Endothelial cell (in vitro differentiated cells): Measurements from ENCODE around the gene ADD3. TPM values are rescaled to one million over a fixed set of nuclear protein-coding genes. Genes with fewer than 3 reads are reported as not detected.

Experiments used
- DNase-seq: peaks from one replicate; pipeline ENCODE4 v3.0.0; 2021; ENCODE audit warnings: low spot score
- H3K27ac Mint-ChIP-seq: one replicate; pipeline ENCODE4 v1.8.0; 2021; ENCODE audit warnings: mixed read lengths, inconsistent platforms; ENCODE audit not compliant: unreplicated experiment
- H3K27me3 Mint-ChIP-seq: one replicate; pipeline ENCODE4 v1.8.0; 2021; ENCODE audit warnings: mild to moderate bottlenecking, moderate library complexity, mixed read lengths, inconsistent platforms; ENCODE audit not compliant: unreplicated experiment
- H3K36me3 Mint-ChIP-seq: one replicate; pipeline ENCODE4 v1.8.0; 2021; ENCODE audit warnings: mild to moderate bottlenecking, low read depth, mixed read lengths, inconsistent platforms; ENCODE audit not compliant: unreplicated experiment
- H3K4me1 Mint-ChIP-seq: one replicate; pipeline ENCODE4 v1.8.0; 2021; ENCODE audit warnings: mild to moderate bottlenecking, mixed read lengths, inconsistent platforms; ENCODE audit not compliant: unreplicated experiment
- H3K4me3 Mint-ChIP-seq: one replicate; pipeline ENCODE4 v1.8.0; 2021; ENCODE audit warnings: mild to moderate bottlenecking, mixed read lengths, inconsistent platforms; ENCODE audit not compliant: unreplicated experiment
- H3K9me3 Mint-ChIP-seq: one replicate; pipeline ENCODE4 v1.8.0; 2021; ENCODE audit warnings: mixed read lengths, inconsistent platforms; ENCODE audit not compliant: unreplicated experiment
- total RNA-seq: library from RNA; stranded (reverse); fragmentation: NEBNext Ultra II Directional; extraction: Animal tissue kit (Norgen Biotek cat#: 25700); gene quantifications from one replicate; pipeline ENCODE4 v1.2.1, GENCODE V29; 2021; ENCODE audit not compliant: unreplicated experiment
- TF ChIP-seq, protein P1 (sequence below): fragments of 200-600 bp; sonication (generic); IDR thresholded peaks from one replicate; pipeline ENCODE4 v1.5.0; 2021; ENCODE audit warnings: antibody characterized with exemption; ENCODE audit not compliant: unreplicated experiment

Gene ADD3
- total RNA-seq, 1 donor from 2014 or later = 125 TPM

DNA sequence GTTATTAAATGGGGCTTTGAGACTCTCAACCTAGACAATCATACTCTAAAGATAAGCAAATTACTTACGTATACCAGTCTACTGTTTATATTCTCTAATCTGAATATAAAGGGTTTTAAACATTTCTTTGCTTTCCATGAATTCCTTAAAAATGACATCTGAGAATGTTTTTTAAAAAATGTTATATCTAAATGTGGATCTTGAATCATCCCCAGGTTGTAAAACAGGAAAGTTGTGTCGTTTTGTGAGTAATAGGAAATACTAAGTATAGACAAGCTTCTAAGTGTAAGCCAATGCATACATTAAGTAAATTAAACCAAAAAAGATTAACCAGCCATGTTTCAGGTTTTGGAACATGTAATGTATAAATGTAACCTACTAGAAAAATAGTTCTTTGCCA lies 26.8 kb downstream of the ADD3 start:
- H3K27ac Mint-ChIP-seq = no peak overlapping the region
- H3K36me3 Mint-ChIP-seq = no peaks in the 10 kb centered on the region
- H3K9me3 Mint-ChIP-seq = no peaks in the 10 kb centered on the region
- H3K4me3 Mint-ChIP-seq = no peak overlapping the region
- no peak for DNase-seq
- TF ChIP-seq, protein P1, sequence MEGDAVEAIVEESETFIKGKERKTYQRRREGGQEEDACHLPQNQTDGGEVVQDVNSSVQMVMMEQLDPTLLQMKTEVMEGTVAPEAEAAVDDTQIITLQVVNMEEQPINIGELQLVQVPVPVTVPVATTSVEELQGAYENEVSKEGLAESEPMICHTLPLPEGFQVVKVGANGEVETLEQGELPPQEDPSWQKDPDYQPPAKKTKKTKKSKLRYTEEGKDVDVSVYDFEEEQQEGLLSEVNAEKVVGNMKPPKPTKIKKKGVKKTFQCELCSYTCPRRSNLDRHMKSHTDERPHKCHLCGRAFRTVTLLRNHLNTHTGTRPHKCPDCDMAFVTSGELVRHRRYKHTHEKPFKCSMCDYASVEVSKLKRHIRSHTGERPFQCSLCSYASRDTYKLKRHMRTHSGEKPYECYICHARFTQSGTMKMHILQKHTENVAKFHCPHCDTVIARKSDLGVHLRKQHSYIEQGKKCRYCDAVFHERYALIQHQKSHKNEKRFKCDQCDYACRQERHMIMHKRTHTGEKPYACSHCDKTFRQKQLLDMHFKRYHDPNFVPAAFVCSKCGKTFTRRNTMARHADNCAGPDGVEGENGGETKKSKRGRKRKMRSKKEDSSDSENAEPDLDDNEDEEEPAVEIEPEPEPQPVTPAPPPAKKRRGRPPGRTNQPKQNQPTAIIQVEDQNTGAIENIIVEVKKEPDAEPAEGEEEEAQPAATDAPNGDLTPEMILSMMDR = no peak
- no peaks in the 10 kb centered on the region for H3K27me3 Mint-ChIP-seq
- peaks cover 17% of the 10 kb centered on the region for H3K4me1 Mint-ChIP-seq

DNA sequence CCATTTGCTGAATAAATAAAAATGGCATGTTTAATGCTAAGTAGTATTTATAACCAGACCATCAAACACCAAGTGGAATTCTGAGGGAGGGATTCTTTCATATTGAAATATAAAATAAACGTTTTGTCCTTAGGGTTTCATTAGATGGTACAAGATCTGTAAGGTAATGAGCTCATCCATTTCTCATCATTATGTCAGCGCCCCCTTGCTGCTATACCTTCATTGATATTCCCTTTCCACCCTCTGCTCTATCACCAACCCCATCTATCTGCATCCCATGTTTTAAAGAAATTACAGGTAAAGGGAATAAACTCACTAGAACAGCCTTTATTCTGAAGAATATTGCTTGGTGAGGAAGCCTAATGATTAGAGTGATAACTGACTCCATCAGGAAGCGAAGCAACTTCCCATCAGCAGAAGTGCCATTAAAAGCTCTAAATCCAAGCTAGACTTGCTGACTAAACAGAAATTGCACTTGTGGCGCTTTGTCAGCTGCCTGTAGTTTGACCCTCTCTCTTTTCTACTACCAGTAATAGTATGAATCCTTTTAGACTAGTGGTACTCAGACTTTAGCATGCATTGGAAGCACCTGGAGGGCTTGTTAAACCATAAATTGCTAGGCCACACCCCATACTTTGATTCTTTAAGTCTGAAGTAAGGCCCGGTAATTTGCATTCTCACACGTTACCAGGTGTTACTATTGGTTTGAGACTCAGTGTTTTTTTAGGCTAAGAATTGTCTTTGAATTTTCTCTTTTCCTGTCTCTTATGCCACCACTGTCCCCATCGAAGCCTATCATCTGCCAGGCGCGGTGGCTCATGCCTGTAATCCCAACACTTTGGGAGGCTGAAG lies 27.5 kb downstream of the ADD3 start:
- H3K4me1 Mint-ChIP-seq = peaks cover 17% of the 10 kb centered on the region
- TF ChIP-seq, protein P1 = no peak
- no peak overlapping the region for H3K27ac Mint-ChIP-seq
- DNase-seq = no peak
- no peak overlapping the region for H3K4me3 Mint-ChIP-seq
- no peaks in the 10 kb centered on the region for H3K36me3 Mint-ChIP-seq
- no peaks in the 10 kb centered on the region for H3K27me3 Mint-ChIP-seq
- H3K9me3 Mint-ChIP-seq = no peaks in the 10 kb centered on the region

DNA sequence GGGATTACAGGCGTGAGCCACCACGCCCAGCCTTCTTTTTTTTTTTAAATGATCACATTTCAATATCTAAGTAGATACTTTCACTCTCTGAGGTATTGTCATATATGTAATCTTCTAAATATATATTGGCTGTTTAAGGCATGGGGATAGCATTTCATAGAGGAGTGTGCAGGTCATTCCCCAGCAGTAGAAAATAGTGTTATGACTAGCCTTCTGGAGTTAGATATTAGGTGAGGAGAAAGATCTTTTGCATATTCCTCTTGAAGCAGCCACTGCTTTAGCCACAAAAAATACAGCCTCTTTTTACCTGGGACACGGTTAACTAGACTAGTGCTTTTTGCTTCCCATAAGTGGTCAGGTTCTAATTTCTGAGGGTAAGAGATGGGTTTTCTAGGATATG lies 28.9 kb downstream of the ADD3 start:
- Mint-ChIP-seq H3K27me3 (peaks cover 2% of the 10 kb centered on the region), H3K36me3 (no peaks in the 10 kb centered on the region), H3K9me3 (no peaks in the 10 kb centered on the region), H3K27ac (no peak overlapping the region), H3K4me3 (no peak overlapping the region), H3K4me1 (peaks cover 25% of the 10 kb centered on the region)
- DNase-seq = no peak
- TF ChIP-seq, protein P1 = no peak

DNA sequence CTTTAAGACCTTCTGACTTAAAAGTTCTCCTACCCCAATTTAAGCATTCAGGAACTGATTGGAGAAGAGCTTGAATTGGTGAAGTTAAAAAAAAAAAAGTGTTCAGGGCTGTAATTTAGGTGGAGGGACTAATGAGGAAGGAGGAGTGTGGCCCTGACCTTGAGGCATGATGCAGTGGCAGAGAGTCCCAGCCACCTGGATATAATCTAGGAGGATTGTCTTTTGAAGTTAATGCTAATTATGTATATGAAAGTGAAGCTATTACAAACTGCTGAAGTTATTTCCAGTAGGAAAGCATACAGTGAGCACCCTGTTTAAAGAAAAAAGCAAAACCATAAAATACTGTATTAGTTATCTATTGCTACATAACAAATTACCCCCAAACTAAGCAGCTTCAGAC lies 31.5 kb downstream of the ADD3 start:
- no peak for DNase-seq
- Mint-ChIP-seq H3K27me3 (peaks cover 2% of the 10 kb centered on the region), H3K4me1 (peaks cover 20% of the 10 kb centered on the region), H3K9me3 (no peaks in the 10 kb centered on the region), H3K36me3 (no peaks in the 10 kb centered on the region), H3K4me3 (no peak overlapping the region), H3K27ac (no peak overlapping the region)
- TF ChIP-seq, protein P1 = no peak

DNA sequence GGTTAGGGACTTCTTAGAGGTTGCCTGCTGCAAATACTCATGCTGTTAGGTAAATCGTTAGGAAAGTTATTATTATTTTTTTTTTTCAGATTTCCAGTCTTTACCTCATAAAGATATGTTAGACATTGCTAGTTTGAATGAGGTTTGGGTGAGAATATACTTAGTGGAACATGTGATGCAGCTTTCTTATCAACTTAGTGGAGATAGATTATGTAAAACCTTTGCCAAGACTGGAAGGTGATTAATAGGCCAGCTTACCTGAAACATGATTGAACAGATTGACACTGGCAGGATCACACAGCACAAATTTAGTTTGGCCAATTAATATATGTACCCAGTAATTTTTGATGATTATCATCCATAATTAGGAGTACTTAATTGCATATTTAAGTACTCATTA lies 32.3 kb downstream of the ADD3 start:
- Mint-ChIP-seq H3K4me3 (no peak overlapping the region), H3K9me3 (no peaks in the 10 kb centered on the region), H3K4me1 (peaks cover 17% of the 10 kb centered on the region), H3K27ac (no peak overlapping the region), H3K36me3 (no peaks in the 10 kb centered on the region), H3K27me3 (peaks cover 2% of the 10 kb centered on the region)
- no peak for DNase-seq
- TF ChIP-seq, protein P1 = no peak
